Activated CD4-positive, alpha-beta T cell treated with anti-CD3 and anti-CD28 coated beads for 1 hour (primary cell): ENCODE measurements around the gene MYO1A.
"Not testable (repeated sequence)": the region's sequence is repeated elsewhere in the genome, so short reads cannot be mapped to it uniquely, and the experiment has no call there.

Source experiments
- DNase-seq: peaks from one replicate; pipeline ENCODE4 v3.0.0-alpha.2; 2020

Gene MYO1A

DNA sequence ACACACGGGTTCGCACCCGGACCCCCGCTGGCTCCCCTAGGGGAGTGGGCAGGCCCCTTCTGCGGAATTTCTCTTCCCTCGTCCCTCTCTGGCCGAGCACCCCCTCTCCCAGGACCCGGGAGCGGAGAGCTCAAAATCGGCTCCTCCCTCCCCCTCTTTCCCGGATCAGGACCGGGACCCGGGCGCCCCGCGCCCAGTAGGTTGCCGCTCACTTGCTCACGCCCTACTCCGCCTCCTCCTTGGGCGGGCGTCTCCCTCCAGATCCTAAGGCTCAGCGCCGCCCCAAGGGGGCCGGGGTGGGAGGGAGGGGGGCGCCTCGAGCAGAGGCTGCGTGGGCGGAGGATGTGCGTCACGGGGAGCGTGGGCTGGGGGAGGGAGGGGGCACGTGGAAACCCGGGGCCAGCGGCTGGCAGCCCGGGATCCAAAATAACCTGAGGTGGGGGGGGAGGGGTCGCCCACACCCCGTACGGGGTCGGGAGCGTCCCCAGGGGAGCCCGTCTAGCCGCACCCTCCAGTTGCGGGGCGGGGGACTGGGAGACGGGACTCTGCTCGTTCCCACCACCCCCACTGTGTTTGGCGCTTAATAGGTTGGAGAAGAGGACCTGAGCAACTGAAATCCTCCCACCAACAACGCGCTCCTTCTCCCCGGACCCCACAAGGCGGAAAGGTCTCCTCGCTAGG lies 37.2 kb upstream of the MYO1A start:
- peak; percentile 91 for DNase-seq

DNA sequence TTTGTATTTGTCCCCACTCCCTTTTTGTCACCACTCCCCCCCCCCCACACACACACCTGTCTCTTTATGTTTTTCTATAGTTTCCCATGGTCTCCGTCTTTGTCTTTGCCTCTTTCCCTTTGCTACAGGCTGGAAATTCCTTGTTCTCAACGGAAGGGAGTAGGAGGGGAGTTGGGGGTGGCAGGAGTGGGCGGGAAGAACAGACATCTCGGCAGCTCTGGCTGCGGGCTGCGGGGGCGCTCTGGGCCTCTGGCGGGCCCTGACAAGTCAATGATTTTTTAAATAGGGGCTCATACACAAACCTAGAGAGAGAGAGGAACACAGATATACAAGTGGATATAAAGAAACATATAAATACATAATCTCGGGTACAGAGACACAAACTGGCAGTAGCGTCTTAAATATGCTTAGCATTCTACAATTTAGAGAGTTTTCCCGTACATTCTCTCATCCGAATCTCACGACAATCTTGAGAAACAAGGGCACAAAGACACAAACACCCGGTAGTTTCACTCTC lies 36.6 kb upstream of the MYO1A start:
- DNase-seq = no peak

DNA sequence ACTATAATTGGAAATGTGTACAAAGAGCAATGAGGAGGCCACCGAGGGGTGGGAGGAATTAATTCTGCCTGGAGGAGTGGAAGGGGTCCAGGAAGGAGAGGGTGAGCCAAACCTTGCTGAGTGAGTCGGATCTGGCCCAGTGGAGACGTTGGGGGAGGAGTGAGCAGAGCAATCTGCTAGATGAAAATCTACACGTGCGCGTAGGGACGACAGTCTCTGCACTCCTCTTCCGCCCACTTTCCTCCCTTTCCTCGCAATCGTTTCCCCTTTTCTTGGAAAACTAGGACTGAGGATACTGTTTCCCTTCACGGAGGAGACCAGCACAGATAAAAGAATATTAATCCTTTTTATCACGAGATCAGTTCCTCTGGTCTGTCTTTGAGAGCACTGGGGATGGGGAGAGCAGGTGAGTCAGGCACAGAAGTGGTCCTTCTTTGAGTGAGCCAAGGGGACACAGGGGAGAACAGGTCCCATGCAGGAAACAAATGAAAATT lies 36.1 kb upstream of the MYO1A start:
- DNase-seq = no peak

DNA sequence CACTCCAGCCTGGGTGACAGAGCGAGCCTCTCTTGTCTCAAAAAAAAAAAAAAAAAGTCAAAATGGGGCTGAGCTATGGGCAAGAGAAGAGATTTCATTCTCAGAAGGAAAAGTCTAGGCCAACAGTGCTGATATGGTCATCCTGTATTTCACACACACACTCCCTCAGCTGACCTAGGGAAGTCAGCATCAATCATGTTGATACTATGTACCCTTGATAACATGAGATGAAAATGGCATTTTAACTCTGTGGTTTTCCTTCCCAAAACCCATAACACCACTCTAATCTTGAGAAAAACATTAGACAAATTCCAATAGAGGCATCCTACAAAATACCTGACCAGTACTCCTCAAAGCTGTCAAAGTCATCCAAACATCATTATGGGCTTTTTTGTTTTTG lies 30.9 kb upstream of the MYO1A start:
- DNase-seq = no peak

DNA sequence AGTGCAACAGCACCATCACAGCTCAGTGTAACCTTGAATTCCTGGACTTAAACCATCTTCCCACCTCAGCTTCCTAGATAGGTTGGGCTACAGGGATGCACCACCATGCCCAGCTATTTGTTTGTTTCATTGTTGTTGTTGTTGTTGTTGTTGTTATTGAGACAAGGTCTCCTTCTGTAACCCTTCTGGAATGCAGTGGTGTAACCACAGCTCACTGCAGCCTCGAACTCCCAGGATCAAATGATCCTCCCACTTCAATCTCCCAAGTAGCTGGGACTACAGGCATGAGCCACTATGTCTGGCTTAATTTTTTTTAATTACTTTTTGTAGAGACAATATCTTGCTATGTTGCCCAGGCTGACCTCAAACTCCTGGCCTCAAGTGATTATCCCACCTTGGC lies 29.9 kb upstream of the MYO1A start:
- DNase-seq = no peak

DNA sequence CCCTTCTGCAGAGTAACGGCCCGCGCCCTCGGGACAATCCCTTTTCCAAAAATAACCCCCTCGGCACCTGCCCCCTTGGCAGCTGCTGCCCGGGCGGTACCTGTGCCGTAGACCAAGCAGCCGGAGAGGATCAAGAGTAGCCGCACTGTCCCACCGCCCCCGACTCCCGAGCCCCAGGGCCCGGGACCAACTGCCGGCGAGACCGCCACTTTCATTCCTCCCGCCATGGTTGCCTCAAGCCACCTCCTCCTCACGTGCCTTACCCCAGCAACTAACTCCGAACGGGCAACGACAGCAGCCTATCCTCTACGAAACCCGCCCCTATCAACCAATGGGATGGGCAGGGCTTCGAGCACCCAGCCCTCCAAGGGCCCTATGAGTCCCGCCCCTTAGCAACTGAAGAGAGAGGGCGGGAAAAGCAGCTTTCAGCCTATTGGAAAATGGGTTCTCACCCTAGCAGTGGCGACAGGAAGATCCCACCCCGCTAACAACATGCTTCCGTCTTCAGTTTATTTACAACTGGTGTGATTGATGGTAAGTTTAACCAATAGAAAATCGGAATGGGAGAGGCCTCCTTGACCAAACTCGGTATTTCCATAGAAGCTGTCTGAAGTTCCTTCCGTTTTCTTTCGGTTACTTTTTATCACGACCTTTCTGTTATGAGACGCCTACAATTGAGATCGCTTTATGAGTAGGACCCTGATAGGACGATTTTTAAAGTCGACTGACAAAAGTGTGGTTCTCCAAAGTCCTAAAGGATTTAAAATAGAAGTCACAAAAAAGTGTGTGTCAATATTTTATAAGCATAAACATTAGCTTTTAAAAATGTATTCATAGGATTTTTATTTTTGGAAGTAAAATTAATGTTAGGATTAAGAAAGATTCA lies 28.8 kb upstream of the MYO1A start, which contains the start of gene NEMP1:
Gene NEMP1, minus strand, starts transcription at position 273 of the 886 bp plus-strand sequence. Its CDS starts 46 bp downstream, at position 227.
- DNase-seq = peak; percentile 92

DNA sequence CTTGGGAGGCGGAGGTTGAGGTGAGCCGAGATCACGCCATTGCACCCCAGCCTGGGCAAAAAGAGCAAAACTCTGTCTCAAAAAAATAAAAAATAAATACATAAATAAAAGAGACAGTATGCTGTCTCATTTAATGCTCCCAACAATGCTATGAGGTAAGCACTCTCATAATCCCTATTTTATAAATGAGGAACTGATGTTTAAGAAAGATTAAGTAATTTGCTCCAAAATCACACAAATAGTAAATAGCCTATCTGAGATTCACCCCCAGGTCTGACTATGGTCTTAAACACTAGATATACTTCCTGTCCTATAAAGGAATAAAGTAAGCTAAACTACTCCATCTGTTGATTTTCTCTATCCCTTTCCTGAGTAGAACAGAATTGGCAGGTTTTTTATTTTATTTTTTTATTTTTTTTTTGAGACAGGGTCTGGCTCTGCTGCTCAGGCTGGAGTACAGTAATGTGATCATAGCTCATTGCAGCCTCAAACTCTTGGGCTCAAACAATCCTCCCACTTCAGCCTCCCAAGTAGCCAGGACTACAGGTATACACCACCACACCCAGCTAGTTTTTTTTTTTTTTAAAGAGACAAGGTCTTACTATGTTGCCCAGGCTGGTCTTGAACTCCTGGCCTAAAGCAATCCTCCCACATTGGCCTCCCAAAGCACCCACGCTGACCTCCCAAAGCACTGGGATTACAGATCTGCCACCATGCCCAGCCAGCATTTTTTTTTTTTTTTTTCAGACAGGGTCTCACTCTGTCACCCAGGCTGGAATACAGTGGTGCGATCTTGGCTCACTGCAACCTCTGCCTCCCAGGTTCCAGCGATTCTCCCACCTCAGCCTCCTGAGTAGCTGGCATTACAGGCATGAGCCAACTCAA lies 23.9 kb upstream of the MYO1A start:
- not testable (repeated sequence) for DNase-seq

DNA sequence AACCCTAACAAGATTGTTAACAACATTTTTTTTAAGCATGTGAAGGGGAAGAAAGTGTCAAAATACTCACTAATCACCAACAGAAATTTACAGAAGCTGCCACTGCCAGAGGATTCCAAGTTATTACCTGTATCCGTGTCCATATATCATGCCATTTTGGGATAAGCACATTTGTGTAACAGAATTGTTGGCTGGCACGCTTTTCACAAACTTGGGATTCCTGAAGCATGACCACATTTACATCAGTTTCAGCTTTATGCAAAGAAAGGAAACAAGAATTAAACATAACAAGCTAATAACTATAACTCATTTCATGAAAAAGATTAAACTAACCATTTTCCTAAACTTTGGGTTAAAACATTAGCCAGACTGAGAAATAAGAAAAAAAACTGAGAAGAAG lies 22.7 kb upstream of the MYO1A start:
- DNase-seq = no peak

DNA sequence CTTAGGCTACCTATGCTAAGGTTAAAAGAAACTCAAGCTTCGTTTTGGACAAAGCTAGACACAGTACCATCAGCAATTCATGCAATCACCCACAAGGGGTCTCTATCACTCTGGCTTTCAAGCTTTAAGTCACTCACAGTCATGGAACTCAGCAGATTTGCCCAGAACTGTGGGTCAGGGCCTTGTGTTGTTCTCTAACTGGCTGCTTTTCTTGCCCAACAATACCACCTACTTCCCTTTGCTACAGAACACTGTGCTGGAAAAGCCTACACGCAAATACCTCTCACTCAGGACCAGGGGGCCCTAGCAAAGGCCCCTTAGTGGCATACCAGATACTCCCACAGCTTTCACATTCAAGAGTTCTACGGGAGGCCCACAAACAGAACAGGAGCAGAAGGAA lies 19.6 kb upstream of the MYO1A start:
- DNase-seq = peak; percentile 23

DNA sequence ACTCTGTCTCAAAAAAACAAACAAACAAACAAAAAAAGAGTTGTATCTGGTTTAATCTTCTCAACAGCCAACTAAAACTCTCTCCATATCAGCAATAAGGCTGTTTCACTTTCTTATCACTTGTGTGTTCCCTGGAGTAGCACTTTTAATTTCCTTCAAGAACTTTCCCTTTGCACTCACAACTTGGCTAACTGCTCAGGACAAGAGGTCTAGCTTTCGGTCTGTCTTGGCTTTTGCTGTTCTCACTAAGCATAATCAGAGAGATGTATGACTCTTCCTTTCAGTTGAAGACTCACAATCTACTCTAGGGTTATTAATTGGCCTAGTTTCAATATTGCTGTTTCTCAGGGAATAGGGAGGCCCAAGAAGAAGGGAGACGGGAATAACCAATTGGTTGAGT lies 16.3 kb upstream of the MYO1A start:
- DNase-seq = no peak

DNA sequence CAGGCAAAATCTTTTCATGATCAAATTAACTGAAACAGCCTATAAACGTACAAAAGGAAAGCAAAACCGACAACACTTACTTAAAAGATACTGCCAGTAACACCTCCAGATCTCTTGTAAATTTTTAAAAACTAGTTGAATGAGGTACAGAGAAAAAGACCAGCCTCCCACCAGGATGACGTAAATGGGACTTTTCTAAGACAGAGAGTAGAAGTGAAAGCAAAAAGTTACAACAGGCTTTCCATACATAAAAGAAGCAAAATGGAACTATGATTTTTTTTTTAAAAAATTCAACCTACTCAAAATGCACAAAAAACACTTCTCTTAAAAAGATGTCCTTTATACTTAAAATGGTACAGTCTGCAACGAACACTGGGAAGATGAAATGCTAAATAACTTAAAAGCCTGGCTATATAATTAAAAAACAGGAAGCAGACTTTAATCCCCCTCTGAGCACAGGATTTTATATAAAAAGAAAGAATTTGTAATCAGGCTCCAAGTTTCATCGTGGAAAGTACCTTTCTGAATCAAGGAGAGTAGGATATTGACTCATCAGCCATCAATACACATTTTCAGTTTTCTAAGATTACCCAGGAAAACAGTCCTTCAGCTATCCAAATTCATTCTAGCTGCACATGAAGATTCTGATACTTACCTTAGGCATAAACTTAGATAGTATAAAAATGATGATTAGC lies 14.2 kb upstream of the MYO1A start:
- no peak for DNase-seq

DNA sequence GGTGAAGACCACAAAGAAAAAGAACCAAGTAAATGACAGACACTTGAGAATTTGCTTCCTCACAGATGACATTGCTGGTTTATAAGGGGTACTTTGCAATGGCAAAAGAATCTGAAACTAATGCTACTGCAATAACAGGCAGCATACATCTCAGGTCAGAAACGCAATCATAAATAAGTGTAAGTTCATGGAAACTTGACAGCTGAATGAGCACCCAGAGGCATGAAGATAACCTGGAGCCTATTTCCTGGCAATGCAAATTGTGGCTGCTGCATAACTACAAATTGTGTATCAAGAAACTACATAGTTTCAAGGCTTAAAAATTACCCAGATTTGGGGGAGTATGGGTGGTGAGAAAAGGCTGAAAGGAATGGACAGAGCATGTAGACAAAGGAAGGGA lies 8.5 kb upstream of the MYO1A start:
- DNase-seq = no peak

DNA sequence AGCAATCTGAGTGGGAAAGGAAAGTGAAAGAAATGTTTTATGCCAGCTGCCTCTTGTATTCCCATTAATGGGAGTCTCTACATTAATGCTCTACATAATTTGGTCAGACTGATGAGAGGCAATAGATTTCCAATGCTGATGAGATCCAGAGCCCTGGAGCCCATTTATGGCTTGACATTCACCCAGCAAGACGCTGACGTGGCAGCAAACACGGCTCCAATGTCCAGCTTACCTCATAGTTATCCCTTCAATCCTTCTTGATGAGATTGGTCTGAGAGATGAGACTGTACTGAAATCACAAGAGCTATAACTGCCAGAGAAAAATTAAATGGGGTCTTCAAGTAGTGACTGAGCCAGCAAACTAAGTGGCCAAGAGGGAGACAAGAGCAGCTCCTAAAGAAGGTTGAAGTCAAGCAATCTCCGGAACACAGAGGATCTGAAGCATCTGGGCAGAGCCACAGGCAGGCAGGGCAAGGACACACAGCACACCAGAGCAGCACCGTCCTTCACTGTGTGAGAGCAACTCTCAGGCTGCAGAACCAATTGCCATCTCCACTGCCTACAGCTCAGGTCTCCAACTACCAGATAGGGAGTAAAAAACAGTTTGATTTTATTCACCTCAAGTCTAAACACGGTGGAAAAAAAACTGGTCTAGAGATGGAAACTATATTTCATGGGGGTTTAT lies 7.3 kb upstream of the MYO1A start:
- no peak for DNase-seq

DNA sequence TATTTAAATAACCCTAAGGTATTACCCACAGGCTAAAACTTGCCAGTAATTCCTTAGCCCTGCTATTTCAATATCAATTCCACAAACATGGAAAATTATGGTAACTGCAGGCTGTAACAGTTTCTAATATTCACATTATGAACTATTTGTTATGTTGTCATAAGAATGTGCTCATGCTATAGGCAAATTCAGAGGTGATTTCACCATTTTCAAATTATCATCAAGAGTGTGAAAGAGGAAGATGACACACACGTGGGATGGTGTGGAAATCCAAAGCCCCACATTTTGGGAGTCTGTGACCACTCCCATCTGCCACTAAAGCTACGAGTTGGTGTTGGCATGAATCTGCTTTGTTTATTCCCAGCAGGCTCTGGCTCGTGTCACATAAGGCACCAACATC lies 5.9 kb upstream of the MYO1A start:
- DNase-seq = no peak

DNA sequence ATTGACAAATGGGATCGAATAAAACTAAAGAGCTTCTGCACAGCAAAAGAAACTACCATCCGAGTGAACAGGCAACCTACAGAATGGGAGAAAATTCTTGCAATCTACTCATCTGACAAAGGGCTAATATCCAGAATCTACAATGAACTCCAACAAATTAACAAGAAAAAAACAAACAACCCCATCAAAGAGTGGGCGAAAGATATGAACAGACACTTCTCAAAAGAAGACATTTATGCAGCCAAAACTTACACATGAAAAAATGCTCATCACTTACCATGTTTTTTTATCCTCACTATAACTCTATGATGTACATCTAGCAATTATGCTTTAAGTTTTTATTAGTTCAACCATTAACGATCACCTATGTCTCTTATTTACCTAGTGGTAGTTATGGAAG lies 4.0 kb upstream of the MYO1A start:
- not testable (repeated sequence) for DNase-seq

DNA sequence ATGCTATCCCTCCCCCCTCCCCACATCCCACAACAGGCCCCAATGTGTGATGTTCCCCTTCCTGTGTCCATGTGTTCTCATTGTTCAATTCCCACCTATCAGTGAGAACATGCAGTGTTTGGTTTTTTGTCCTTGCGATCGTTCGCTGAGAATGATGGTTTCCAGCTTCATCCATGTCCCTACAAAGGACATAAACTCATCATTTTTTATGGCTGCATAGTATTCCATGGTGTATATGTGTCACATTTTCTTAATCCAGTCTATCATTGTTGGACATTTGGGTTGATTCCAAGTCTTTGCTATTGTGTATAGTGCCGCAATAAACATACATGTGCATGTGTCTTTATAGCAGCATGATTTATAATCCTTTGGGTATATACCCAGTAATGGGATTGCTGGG lies 3.2 kb upstream of the MYO1A start:
- not testable (repeated sequence) for DNase-seq

DNA sequence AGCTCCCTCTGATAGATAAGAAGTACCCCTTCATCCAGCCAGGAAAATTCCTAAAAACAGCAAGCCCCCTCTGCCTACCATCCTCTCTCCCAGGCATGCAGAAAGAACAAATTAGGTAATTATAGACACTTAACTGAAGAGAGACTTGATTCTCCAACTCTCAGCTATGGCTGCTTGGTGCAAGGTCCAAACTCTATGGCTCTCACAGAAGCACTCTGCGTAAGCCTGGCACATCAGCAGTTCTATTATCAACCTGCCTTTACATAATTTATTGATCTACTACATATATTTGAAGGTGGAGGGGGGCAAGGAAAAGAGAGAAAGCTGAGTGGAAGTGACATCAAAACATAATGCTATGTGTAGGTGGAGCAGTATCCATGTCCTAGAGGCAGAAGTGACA lies 1.1 kb upstream of the MYO1A start:
- DNase-seq = no peak

DNA sequence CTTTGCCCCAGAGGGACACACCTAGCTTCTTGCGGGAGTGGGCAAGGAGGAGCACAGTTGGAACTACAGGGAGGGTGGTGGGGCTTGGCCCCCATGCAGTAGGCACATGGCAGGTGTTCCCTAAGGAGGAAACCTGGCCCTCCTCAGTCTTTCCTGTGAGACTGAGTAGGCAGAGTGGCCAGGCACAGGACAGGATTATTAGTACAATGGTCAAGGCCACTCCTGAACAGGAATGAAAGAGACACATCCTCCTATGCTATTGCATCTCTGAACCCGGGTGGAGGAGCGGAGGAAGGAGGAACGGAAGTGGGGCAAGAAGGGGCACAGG lies 846 bp downstream of the MYO1A start:
- no peak for DNase-seq

DNA sequence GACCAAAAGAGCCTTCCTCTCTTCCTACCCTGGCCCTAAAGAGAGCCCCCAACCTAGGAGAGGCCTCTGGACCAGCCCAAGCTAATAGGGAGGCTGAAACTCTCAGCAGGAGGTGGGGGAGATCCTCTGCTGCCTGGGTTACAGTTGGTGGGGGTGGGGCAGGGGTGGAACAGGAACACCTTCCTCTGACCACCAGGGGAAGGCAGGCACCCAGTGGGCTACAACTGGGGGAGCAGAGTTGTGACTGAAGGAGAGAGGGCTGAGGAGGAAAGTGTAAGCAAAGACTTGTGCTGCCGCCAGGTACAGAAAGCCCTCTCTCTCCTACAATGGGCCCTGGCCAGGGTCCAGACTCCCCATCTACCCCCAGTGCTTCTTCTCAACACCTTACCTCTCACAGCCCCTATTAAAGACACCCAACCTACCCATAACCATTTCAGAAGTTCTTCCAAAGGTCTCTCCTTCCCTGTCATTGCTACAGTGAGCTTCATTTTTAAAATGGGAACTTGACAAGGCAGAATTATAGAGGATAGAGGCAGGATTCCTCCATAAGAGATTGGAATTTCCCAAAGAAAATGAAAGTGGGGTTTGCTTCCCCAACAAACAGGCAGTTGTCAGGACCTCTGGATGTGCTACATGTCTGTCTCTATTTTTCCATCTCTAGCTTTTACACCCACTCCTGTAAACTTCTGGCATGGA lies 1.4 kb downstream of the MYO1A start:
- DNase-seq = no peak

DNA sequence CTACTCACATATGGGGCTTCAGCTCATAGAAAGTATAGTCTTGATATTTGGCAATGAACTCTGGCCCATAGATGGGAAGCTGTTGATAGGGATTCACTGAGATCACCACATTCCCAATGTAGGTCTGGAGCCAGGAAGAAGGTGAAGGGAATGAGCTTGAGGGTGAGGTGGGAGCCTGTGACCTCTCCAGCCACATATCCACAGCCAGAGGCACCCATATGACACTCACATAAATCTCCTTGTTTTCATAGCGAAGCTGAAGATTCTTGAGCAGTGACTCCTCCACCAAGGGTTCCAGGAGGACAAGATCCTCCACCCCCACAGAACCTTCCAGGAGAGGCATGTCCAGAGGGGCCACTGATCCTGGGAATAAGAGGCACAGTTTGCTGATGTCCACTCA lies 1.9 kb downstream of the MYO1A start:
- DNase-seq = no peak
